GM18507 (cell line): ENCODE results near the gene CROCC.
"Not testable (repeated sequence)": the region's sequence is repeated elsewhere in the genome, so short reads cannot be mapped to it uniquely, and the experiment has no call there.

Source experiments
- DNase-seq: peaks from one replicate; pipeline ENCODE4 v3.0.0; 2011; ENCODE audit warnings: low read depth; ENCODE audit not compliant: insufficient read length; ENCODE audit errors: extremely low spot score
- FAIRE-seq: peaks from 2 replicates; lab custom pipeline; 2011; peaks lifted over from hg19 to GRCh38; lab: Jason Lieb, UNC

The CROCC gene

GRCh38 chr1:16929146-16930041 is 7.7 kb downstream of the CROCC start:
- DNase-seq: not testable (repeated sequence)

GRCh38 chr1:16931206-16931934 is 9.6 kb downstream of the CROCC start:
- not testable (repeated sequence) for DNase-seq, FAIRE-seq

More at GRCh38 chr1:16929146-16930041, 7.7 kb downstream of the CROCC start:
- FAIRE-seq: not testable (repeated sequence)

GRCh38 chr1:16933945-16934344 is 12.2 kb downstream of the CROCC start:
- not testable (repeated sequence) for FAIRE-seq, DNase-seq

GRCh38 chr1:16936580-16936979 is 14.8 kb downstream of the CROCC start:
- DNase-seq, FAIRE-seq: not testable (repeated sequence)

GRCh38 chr1:16938351-16939321 is 16.9 kb downstream of the CROCC start:
- DNase-seq (no peak), FAIRE-seq (no peak)

GRCh38 chr1:16939386-16940180 is 17.9 kb downstream of the CROCC start:
- FAIRE-seq, DNase-seq: not testable (repeated sequence)

GRCh38 chr1:16944038-16944437 is 22.3 kb downstream of the CROCC start:
- no peak for DNase-seq

GRCh38 chr1:16945512-16945911 is 23.8 kb downstream of the CROCC start:
- DNase-seq, FAIRE-seq: not testable (repeated sequence)

More at GRCh38 chr1:16944038-16944437, 22.3 kb downstream of the CROCC start:
- FAIRE-seq: no peak

GRCh38 chr1:16946185-16946584 is 24.5 kb downstream of the CROCC start:
- not testable (repeated sequence) for FAIRE-seq, DNase-seq

GRCh38 chr1:16946646-16947045 is 24.9 kb downstream of the CROCC start:
- FAIRE-seq (no peak), DNase-seq (no peak)

GRCh38 chr1:16948282-16948891 is 26.7 kb downstream of the CROCC start:
- not testable (repeated sequence) for FAIRE-seq

GRCh38 chr1:16949026-16949425 is 27.3 kb downstream of the CROCC start:
- FAIRE-seq: peak; percentile 45
- DNase-seq: not testable (repeated sequence)

More at GRCh38 chr1:16948282-16948891, 26.7 kb downstream of the CROCC start:
- DNase-seq: not testable (repeated sequence)

- not testable (repeated sequence) for FAIRE-seq
These were observed 30.6 kb downstream of the CROCC start for GRCh38 chr1:16952376-16952775.

GRCh38 chr1:16954579-16954978 is 32.8 kb downstream of the CROCC start:
- no peak for DNase-seq
- FAIRE-seq: no peak

More at GRCh38 chr1:16952376-16952775, 30.6 kb downstream of the CROCC start:
- DNase-seq: not testable (repeated sequence)

GRCh38 chr1:16955186-16955585 is 33.5 kb downstream of the CROCC start:
- no peak for FAIRE-seq
- no peak for DNase-seq

- DNase-seq: no peak
- FAIRE-seq: no peak
These were observed 35.0 kb downstream of the CROCC start for GRCh38 chr1:16956775-16957174.

- DNase-seq (no peak), FAIRE-seq (no peak)
These were observed 36.0 kb downstream of the CROCC start for GRCh38 chr1:16957731-16958130.

GRCh38 chr1:16958475-16958874 is 36.7 kb downstream of the CROCC start:
- no peak for DNase-seq
- FAIRE-seq: no peak
